Neural cell (in vitro differentiated cells): Measurements from ENCODE around the gene RIPPLY2.

Experiments used
- EZH2 ChIP-seq: fragments of 200-600, 300-800 bp; shearing (Covaris generic), sonication (generic); IDR thresholded peaks from 2 replicates; pipeline ENCODE4 v1.6.1; 2014; ENCODE audit warnings: antibody characterized with exemption, low read length, borderline replicate concordance, mild to moderate bottlenecking; ENCODE audit not compliant: insufficient read depth, poor library complexity, severe bottlenecking
- REST ChIP-seq: IDR thresholded peaks from 2 replicates; pipeline ENCODE4 v1.6.1; 2012; ENCODE audit warnings: borderline replicate concordance
- TF ChIP-seq, protein P1 (sequence below): fragments of 450-650 bp; IDR thresholded peaks from 2 replicates; pipeline ENCODE4 v1.5.1; 2014; ENCODE audit warnings: antibody characterized with exemption, mild to moderate bottlenecking, moderate library complexity; ENCODE audit not compliant: poor library complexity, severe bottlenecking

DNA sequence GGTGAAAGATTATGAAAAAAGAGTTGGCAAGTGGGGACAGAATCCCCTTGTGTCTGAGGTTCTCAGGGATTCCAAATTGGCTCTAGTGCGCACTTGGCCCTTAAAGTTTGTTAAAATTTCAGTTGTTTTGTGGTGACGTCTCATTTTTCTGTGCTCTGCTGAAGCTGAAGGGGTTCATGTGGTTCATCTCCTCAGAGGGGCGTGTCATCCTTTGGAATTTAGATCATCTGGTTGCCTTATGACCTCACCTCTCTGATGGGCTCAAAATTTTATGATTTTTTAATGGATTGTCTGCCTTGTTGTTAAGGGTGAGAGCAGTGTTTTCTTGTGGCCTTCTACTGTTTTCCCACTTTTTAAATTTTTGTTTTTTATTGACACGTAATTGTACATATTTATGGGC is 26.6 kb downstream of the RIPPLY2 start:
- TF ChIP-seq EZH2 (no peak), REST (no peak)
- TF ChIP-seq, protein P1, sequence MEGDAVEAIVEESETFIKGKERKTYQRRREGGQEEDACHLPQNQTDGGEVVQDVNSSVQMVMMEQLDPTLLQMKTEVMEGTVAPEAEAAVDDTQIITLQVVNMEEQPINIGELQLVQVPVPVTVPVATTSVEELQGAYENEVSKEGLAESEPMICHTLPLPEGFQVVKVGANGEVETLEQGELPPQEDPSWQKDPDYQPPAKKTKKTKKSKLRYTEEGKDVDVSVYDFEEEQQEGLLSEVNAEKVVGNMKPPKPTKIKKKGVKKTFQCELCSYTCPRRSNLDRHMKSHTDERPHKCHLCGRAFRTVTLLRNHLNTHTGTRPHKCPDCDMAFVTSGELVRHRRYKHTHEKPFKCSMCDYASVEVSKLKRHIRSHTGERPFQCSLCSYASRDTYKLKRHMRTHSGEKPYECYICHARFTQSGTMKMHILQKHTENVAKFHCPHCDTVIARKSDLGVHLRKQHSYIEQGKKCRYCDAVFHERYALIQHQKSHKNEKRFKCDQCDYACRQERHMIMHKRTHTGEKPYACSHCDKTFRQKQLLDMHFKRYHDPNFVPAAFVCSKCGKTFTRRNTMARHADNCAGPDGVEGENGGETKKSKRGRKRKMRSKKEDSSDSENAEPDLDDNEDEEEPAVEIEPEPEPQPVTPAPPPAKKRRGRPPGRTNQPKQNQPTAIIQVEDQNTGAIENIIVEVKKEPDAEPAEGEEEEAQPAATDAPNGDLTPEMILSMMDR: no peak
